GM12891 (cell line): ENCODE measurements around the gene MTREX. TPM values are rescaled to one million over a fixed set of nuclear protein-coding genes. Genes with fewer than 3 reads are reported as not detected.
A peak's percentile ranks its signal among the peaks of the same experiment; 100 is the strongest.

Experiments used
- DNase-seq: peaks from one replicate; pipeline ENCODE4 v3.0.0; 2011; ENCODE audit warnings: low spot score; ENCODE audit not compliant: insufficient read length
- FAIRE-seq: peaks from 2 replicates; lab custom pipeline; 2011; peaks lifted over from hg19 to GRCh38; lab: Jason Lieb, UNC
- PAX5 ChIP-seq: IDR thresholded peaks from 2 replicates; pipeline ENCODE4 v1.6.1; 2011; ENCODE audit warnings: low read length, moderate library complexity, mild to moderate bottlenecking; ENCODE audit not compliant: insufficient read depth, severe bottlenecking
- POLR2A ChIP-seq: IDR thresholded peaks from 2 replicates; pipeline ENCODE4 v1.6.1; 2011; ENCODE audit warnings: low read depth, low read length, control low read depth
- POLR2AphosphoS5 ChIP-seq: IDR thresholded peaks from 2 replicates; pipeline ENCODE4 v1.6.1; 2011; ENCODE audit warnings: low read depth, low read length, control low read depth
- POU2F2 ChIP-seq: IDR thresholded peaks from 2 replicates; pipeline ENCODE4 v1.6.1; 2011; ENCODE audit warnings: low read depth, mild to moderate bottlenecking, control low read depth, low read length, moderate library complexity
- SPI1 ChIP-seq: IDR thresholded peaks from 2 replicates; pipeline ENCODE4 v1.6.1; 2011; ENCODE audit warnings: low read depth, low read length, control low read depth
- TAF1 ChIP-seq: IDR thresholded peaks from 2 replicates; pipeline ENCODE4 v1.6.1; 2011; ENCODE audit warnings: low read depth, low read length, control low read depth
- polyA plus RNA-seq: library from polyadenylated mRNA; unstranded; fragments of >200 nt; gene quantifications from one replicate; pipeline ENCODE4 v1.2.1, GENCODE V29; 2012; ENCODE audit warnings: low read depth, missing spikeins, inconsistent platforms; ENCODE audit not compliant: missing spikeins

MTREX gene
- polyA plus RNA-seq, result 26.4 TPM

DNA sequence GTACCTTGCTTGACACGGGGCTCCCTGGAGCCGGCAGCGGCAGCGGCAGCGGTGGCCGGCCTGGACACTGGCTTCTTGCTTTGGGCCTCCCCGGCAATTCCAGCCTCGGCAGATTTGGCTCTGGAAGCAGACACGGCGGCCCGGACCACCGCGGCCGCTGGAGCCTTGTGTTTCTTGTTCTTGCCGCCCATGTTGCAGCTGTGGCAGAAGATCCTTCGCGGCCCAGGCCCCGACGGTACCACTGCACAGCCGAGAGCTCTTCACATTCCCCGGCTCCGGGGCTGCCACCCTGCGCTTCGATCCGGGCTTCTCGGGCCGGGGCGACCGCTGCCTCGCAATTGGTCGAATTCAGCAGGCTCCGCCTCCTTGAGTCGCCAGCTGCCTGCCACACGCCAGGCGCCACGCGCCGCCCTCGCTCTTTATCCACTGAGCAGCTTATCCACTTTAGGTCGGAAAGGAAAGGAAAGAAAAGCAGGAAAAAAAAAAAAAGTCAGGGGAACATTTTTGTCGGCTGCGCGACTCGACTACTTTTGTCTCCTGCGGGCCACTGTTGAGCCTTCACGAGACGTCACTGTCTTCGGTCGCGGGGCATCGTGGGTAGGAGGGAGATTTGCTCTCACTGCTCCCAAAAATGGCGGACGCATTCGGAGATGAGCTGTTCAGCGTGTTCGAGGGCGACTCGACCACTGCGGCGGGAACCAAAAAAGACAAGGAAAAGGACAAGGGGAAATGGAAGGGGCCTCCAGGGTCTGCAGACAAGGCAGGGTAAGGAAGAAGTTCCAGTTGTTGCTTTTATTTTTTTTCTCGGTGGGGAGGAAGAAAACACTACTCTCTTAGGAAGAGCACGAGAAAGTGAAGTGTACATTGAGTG, at the start of gene MTREX, which contains the start of gene DHX29:
Gene MTREX (plus strand): TSS at position 607 of the 871 bp plus-strand sequence. CDS start 25 bp downstream, at position 632.
Gene DHX29 (minus strand): TSS at position 312 of the 871 bp plus-strand sequence. CDS start 121 bp downstream, at position 191.
- peak; percentile 92 for TF ChIP-seq POLR2AphosphoS5
- no peak for TF ChIP-seq PAX5
- peak; percentile 83 for TF ChIP-seq POU2F2
- peak; percentile 98 for TF ChIP-seq POLR2A
- TF ChIP-seq TAF1, result peak; percentile 96
- TF ChIP-seq SPI1, result no peak
- DNase-seq (peak; percentile 72), FAIRE-seq (peak; percentile 99)

DNA sequence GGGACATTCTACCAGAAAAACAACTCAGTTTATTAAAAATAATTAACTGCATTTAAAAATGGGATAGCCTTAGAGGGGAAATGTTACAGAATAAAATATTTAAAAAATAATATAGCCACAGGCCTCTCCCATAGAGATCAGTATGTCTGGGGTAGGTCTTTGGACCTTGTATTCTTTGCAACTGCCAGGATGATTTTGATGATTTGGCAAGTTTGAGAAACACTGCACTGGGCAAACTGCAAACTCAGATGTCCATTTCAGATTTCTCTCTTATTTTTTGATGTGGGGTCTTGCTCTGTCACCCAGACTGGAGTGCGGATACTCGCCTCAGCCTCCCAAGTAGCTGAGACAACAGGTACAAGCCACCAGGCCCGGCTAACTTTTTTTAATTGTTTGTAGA, 49.5 kb upstream of the MTREX start:
- no peak for TF ChIP-seq POLR2A
- TF ChIP-seq SPI1, result no peak
- no peak for TF ChIP-seq POU2F2
- TF ChIP-seq TAF1, result no peak
- TF ChIP-seq POLR2AphosphoS5, result no peak
- no peak for TF ChIP-seq PAX5
- no peak for DNase-seq
- FAIRE-seq, result no peak

DNA sequence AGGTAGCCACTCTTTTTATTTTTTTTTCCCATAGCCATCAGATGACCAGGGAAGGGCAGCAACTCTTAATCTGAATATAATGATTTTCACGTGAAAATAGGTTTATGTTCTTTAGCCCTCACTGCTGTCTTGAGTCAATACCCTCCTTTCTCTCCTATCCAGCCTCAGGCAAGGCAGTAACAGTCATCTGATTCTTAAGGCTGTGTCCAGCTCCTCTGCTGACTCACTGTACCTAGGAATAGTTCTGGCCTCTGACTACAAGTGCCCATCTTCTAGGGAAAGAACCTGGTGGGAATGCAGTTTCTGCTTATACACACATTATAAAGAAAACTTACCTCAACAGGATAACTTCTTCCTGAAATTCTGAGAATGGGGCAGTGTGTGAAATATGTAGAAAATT, 31.0 kb upstream of the MTREX start:
- DNase-seq, result no peak
- no peak for FAIRE-seq
- no peak for TF ChIP-seq PAX5
- no peak for TF ChIP-seq SPI1
- no peak for TF ChIP-seq POLR2AphosphoS5
- no peak for TF ChIP-seq TAF1

DNA sequence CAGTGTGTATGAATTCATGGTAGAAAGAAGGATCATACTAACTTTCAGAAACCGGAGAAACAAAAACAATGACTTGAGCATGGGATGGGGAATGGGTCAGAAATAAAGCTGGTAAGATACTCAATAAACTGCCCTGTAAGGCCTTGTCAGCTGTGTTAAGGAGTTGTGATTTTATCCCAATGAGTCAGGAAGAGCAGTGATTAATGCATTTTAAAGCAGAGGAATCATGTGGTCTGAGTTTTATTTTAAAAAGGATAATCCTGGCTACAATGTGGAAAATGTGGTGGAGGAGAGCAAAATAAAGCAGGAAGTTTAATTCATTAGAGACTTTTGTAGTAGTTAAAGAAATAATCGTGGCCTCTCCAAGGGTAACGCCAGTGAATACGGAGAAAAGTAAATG, 29.0 kb upstream of the MTREX start:
- DNase-seq (no peak), FAIRE-seq (no peak)
- TF ChIP-seq POLR2A (no peak), POLR2AphosphoS5 (no peak), TAF1 (no peak), PAX5 (no peak), SPI1 (no peak), POU2F2 (no peak)

DNA sequence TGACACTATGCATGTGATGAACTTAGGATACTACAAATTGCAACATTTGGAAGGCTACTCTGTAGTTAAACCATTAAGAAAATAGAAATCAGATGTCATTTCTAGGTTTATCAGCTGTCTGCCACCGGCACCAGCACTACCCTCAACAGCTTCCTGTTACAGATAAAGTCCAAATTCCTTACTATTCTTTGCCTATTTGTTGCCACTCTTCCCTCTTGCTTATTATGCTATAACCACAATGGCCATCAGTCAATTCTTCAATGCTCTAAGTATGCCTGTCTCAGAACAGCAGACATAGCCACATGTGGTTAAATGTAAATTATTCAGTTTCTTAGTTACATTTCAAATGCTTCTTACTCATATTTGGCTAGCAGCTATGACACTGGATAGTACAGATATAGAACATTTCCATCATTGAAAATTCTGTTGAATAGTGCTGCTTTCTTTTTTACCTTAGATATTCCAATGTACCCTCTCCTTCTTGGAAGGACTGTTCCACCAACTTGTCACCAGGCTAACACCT, 21.3 kb upstream of the MTREX start:
- no peak for DNase-seq
- FAIRE-seq, result peak; percentile 13
- TF ChIP-seq SPI1 (no peak), PAX5 (no peak), POLR2AphosphoS5 (no peak), POLR2A (no peak), POU2F2 (no peak), TAF1 (no peak)

DNA sequence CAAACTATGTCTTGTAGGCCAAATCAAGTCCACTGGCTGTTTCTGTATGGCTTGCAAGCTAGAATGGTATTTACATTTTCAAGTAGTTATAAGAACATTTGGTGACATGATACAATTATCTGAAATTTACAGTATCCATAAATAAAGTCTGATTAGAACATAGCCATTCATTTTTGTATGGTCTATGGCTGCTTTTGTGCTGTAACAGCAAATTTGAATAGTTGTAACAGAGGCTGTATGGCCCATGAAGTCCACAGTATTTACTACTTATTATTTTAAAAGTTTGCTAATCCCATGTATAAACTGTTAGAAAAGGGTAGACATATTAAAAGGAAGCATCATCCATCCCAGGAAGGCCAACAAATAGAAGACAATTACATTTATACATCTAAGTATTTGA, 18.0 kb upstream of the MTREX start:
- TF ChIP-seq PAX5 (no peak), TAF1 (no peak)
- DNase-seq (no peak), FAIRE-seq (no peak)

DNA sequence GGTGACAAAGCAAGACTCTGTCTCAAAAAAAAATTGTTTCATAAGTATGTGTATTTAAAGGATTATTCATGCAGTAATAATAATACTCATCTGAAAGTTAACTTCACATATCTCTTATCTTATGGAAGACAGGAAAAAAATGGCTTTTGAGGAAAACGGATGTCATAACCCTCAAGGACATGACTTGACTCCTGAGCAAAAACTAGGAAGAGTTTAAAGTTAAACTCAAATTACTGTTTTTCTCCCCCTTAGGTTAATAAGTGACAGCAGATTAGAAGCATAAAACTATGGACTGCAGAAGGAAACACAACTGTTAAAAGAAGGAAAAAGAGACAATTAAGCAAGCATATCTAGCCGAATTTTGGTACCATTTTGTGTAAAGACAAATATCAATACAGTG, 16.8 kb upstream of the MTREX start:
- DNase-seq (no peak), FAIRE-seq (no peak)
- TF ChIP-seq PAX5 (no peak), POU2F2 (no peak), SPI1 (no peak), POLR2A (no peak), TAF1 (no peak), POLR2AphosphoS5 (no peak)

DNA sequence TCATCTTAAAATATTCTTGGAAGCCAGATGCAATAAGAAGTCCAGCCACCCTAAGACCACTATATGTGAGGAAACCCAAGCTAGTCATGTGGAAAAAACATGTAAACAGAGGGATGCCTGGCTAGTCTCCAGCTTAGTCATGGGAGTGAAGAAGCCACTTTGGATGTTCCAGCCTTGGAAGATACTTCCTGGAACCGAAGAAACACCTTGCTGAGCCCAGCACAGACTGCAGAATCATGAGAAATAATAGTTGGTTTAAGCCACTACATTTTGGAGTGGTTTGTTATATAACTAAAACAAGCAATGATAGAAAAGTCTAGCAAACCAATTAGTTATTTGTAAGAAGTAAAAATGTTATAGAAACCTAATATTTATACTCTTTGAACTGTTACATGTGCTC, 12.9 kb upstream of the MTREX start:
- FAIRE-seq (no peak), DNase-seq (no peak)
- no peak for TF ChIP-seq POU2F2
- no peak for TF ChIP-seq POLR2AphosphoS5
- no peak for TF ChIP-seq SPI1
- TF ChIP-seq POLR2A, result no peak
- no peak for TF ChIP-seq PAX5
- TF ChIP-seq TAF1, result no peak

DNA sequence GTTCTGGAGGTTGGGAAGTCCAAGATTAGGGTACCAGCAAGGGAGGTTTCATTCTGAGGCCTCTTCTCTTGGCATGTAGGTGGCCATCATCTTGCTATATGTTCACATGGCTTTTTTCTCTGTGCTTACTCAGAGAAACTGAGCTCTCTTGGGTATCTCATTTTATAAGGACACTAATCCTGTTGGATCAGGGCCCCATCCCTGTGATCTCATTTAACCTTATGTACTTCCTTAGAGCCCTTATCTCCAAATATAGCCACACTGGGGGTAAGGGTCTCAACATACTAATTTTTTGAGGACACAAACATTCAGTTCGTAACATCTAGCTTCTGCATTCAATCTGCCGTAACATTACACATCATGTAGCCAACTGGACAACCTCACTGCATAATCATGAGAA, 6.9 kb upstream of the MTREX start:
- no peak for FAIRE-seq
- no peak for DNase-seq
- TF ChIP-seq POLR2A (no peak), POLR2AphosphoS5 (no peak), POU2F2 (no peak), PAX5 (no peak), SPI1 (no peak), TAF1 (no peak)
